HL-60/S4 treated with retinoic acid at 250 ng/mL for 4 days and 3 days (cell line): ENCODE results near the gene TAB3.

Experiments used
- in situ Hi-C: fragments of 300-500 bp; cut with MboI; formaldehyde crosslinking; loops from 2 replicates; pipeline ENCODE4 v1.7.0; 2022; ENCODE audit warnings: low sequenced_read_pairs

Gene TAB3

GRCh38 chrX:30889147-30890140, at the start of gene TAB3:
TSS of gene TAB3 (minus strand) at chrX:30889254. CDS start at chrX:30859588, 29,666 bp downstream.
- in situ Hi-C loops, result no loop called here

GRCh38 chrX:30938295-30938694, 49.2 kb upstream of the TAB3 start:
- in situ Hi-C loops, result no loop called here

- in situ Hi-C loops, result no loop called here
Measured at GRCh38 chrX:30935985-30936384, 46.9 kb upstream of the TAB3 start.

GRCh38 chrX:30931920-30932319, 42.9 kb upstream of the TAB3 start:
- in situ Hi-C loops, result no loop called here

- in situ Hi-C loops, result no loop called here
Measured at GRCh38 chrX:30930679-30931078, 41.6 kb upstream of the TAB3 start.

GRCh38 chrX:30930143-30930542, 41.1 kb upstream of the TAB3 start:
- in situ Hi-C loops, result no loop called here

- in situ Hi-C loops, result no loop called here
Measured at GRCh38 chrX:30920271-30920670, 31.2 kb upstream of the TAB3 start.

- in situ Hi-C loops, result no loop called here
Measured at GRCh38 chrX:30918480-30918879, 29.4 kb upstream of the TAB3 start.

GRCh38 chrX:30913492-30913891, 24.4 kb upstream of the TAB3 start:
- in situ Hi-C loops, result no loop called here

- in situ Hi-C loops, result no loop called here
Measured at GRCh38 chrX:30910124-30910860, 21.2 kb upstream of the TAB3 start.

GRCh38 chrX:30906726-30907125, 17.7 kb upstream of the TAB3 start:
- in situ Hi-C loops, result no loop called here

- in situ Hi-C loops, result no loop called here
Measured at GRCh38 chrX:30905321-30905720, 16.3 kb upstream of the TAB3 start.

GRCh38 chrX:30904632-30905031, 15.6 kb upstream of the TAB3 start:
- in situ Hi-C loops, result no loop called here

GRCh38 chrX:30904186-30904585, 15.1 kb upstream of the TAB3 start:
- in situ Hi-C loops, result no loop called here

GRCh38 chrX:30900227-30900626, 11.2 kb upstream of the TAB3 start:
- in situ Hi-C loops, result no loop called here

GRCh38 chrX:30898886-30899285, 9.8 kb upstream of the TAB3 start:
- in situ Hi-C loops, result no loop called here

- in situ Hi-C loops, result no loop called here
Measured at GRCh38 chrX:30895370-30895769, 6.3 kb upstream of the TAB3 start.

- in situ Hi-C loops, result no loop called here
Measured at GRCh38 chrX:30893206-30893605, 4.2 kb upstream of the TAB3 start.

- in situ Hi-C loops, result no loop called here
Measured at GRCh38 chrX:30892591-30892990, 3.5 kb upstream of the TAB3 start.

GRCh38 chrX:30888526-30889146, 418 bp downstream of the TAB3 start:
- in situ Hi-C loops, result no loop called here

- in situ Hi-C loops, result no loop called here
Measured at GRCh38 chrX:30887721-30888120, 1.3 kb downstream of the TAB3 start.
